Right atrium auricular region (tissue), 2 donors: Measurements from ENCODE around the gene ECSIT. TPM values are rescaled to one million over a fixed set of nuclear protein-coding genes. Genes with fewer than 3 reads are reported as not detected.
"Not testable (repeated sequence)": the region's sequence is repeated elsewhere in the genome, so short reads cannot be mapped to it uniquely, and the experiment has no call there.

ENCODE experiments used
- DNase-seq: peaks from one replicate; pipeline ENCODE4 v3.0.0-alpha.2; 2019; ENCODE audit warnings: low spot score
- H3K27ac ChIP-seq, 2 donors: fragments of 200-600 bp; sonication (generic); 1 replicate in 1 of 2; 2 replicates in 1 of 2; pipeline ENCODE4 v1.5.1; 2016 to 2019
- H3K27me3 ChIP-seq, 2 donors: fragments of 200-600 bp; sonication (generic); one replicate each; pipeline versions ENCODE4 v1.5.1 to v1.6.0; 2017 to 2019
- H3K36me3 ChIP-seq: fragments of 200-600 bp; sonication (generic); one replicate; pipeline ENCODE4 v1.5.1; 2016
- H3K4me1 ChIP-seq, 2 donors: fragments of 200-600 bp; sonication (generic); one replicate each; pipeline versions ENCODE4 v1.5.1 to v1.6.0; 2017 to 2019
- H3K4me3 ChIP-seq, 2 donors: fragments of 200-600 bp; sonication (generic); 1 replicate in 1 of 2; 2 replicates in 1 of 2; pipeline ENCODE4 v1.5.1; 2017 to 2019; ENCODE audit warnings: mild to moderate bottlenecking in 1 of 2, moderate library complexity in 1 of 2
- H3K9me3 ChIP-seq, 2 donors: fragments of 200-600 bp; sonication (generic); one replicate each; pipeline ENCODE4 v1.5.1; 2019
- CTCF ChIP-seq, 2 donors: fragments of 200-600 bp; sonication (generic); IDR thresholded peaks; one replicate each; pipeline ENCODE4 v1.5.1; 2019; ENCODE audit warnings: antibody characterized with exemption in 2 of 2
- total RNA-seq, 2 donors: library from RNA; depleted of rRNA; stranded (reverse); fragments of >200 nt; gene quantifications; one replicate each; pipeline ENCODE4 v1.1.0, GENCODE V29; 2016

The ECSIT gene
- total RNA-seq, 2 donors from 2014 or later: 83.6 to 126 TPM

GRCh38 chr19:11570039-11570462 is 41.1 kb upstream of the ECSIT start:
- no peak for DNase-seq
- no peaks in the 10 kb centered on the region for H3K27me3 ChIP-seq
- H3K9me3 ChIP-seq: no peaks in the 10 kb centered on the region
- no peak for TF ChIP-seq CTCF (IDR thresholded peaks at IDR 0.05)
- no peaks in the 10 kb centered on the region for H3K36me3 ChIP-seq
- H3K27ac ChIP-seq: no peak overlapping the region
- H3K4me1 ChIP-seq: no peaks in the 10 kb centered on the region
- H3K4me3 ChIP-seq: no peak overlapping the region

DNA sequence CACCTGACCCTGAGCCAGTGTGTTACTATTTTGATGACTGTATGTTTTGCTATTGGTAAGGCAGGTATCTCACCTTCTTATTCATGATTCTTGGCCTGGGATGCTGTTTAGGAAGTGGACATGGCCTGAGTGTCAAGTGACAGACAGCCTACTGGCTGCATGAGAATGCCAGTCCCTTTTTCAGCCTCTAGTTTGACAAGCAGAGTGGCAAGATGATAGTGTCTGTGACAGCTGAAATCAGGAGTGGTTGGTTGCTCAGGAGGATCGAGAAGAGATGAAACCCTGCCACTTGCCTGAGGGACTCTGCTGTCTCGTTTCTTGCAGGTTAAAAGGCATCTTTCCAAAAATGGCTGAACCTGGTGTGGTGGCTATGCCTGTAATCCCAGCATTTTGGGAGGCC is 37.2 kb upstream of the ECSIT start:
- DNase-seq: no peak
- Histone ChIP-seq H3K9me3 (no peaks in the 10 kb centered on the region), H3K27me3 (no peaks in the 10 kb centered on the region), H3K4me1 (no peaks in the 10 kb centered on the region), H3K4me3 (no peak overlapping the region), H3K27ac (no peak overlapping the region), H3K36me3 (no peaks in the 10 kb centered on the region)
- no peak for TF ChIP-seq CTCF (IDR thresholded peaks at IDR 0.05)

DNA sequence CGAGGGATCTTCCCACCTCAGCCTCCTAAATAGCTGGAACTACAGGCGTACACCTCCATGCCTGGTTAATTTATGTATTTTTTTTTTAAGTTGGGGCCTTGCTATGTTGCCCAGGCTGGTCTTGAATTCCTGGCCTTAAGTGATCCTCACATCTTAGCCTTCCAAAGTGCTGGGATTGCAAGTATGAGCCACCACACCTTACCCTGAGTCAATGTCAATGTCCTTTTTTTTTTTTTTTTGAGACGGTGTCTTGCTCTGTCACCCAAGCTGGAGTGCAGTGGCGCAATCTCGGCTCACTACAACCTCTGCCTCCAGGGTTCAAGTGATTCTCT is 36.7 kb upstream of the ECSIT start:
- DNase-seq, H3K9me3 ChIP-seq, H3K4me3 ChIP-seq, H3K27ac ChIP-seq, H3K36me3 ChIP-seq, H3K4me1 ChIP-seq, H3K27me3 ChIP-seq: not testable (repeated sequence)

DNA sequence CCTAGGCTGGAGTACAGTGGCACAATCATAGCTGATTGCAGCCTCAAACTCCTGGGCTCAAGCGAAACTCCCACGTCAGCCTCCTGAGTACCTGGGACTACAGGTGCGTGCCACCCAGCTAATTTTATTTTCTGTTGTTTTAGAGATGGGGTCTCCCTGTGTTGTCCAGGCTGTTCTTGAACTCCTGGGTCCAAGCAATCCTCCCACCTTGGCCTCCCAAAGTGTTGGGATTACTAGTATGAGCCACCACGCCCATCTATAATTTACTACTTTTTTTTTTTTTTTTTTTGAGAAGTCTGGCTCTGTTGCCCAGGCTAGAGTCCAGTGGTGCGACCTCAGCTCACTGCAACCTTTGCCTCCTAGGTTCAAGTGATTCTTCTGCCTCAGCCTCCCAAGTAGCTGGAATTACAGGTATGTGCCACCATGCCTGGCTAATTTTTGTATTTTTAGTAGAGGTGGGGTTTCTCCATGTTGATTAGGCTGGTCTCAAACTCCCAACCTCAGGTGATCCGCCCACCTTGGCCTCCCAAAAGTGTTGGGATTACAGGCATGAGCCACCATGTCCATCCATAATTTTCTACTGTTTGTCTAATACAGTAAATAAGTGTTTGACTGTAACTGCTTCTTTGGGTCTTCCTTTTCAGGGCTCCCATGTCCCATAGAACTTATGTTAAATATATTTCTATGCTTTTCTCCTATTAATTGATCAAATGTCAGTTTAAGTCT is 35.3 kb upstream of the ECSIT start:
- not testable (repeated sequence) for DNase-seq, H3K36me3 ChIP-seq, H3K27ac ChIP-seq, H3K27me3 ChIP-seq, H3K4me3 ChIP-seq, H3K9me3 ChIP-seq
- H3K4me1 ChIP-seq: peaks cover 0 to 14% of the 10 kb centered on the region in 2 donors

GRCh38 chr19:11563532-11563931 is 34.6 kb upstream of the ECSIT start:
- DNase-seq: no peak
- no peak for TF ChIP-seq CTCF (IDR thresholded peaks at IDR 0.05)

DNA sequence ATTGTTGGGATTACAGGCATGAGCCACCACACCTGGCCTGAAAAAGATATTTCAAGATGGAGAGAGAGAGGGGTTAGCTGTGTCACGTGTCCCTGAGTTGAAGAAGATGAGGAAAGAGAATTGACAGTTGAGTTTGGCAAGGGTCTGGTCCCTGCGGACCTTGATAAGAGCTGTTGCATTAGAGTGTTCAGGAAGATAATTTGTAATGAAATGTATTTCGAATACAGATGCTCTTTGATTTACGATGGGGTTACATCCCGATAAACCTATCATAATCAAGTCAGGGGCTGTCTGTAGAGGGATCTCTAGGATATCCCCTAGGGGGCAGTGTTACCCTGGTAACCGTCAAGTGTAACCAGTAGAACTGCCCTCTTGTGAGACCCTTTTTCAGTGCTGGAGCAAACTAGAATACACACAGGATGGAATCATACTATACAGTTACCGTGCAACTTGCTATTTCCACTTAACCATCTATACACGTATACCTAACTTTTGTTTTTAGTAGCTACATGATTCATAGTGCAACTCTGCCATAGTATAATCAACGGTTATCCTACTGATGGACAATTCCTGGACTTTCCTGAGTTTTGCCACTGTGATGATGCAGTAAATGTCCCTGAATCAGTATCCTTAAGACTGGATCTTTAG is 31.6 kb upstream of the ECSIT start:
- peak; percentile 31 to 66 for TF ChIP-seq CTCF (IDR thresholded peaks at IDR 0.05)
- H3K36me3 ChIP-seq: no peaks in the 10 kb centered on the region
- no peak for DNase-seq
- H3K9me3 ChIP-seq: no peaks in the 10 kb centered on the region
- no peaks in the 10 kb centered on the region for H3K27me3 ChIP-seq
- H3K4me3 ChIP-seq: no peak overlapping the region
- no peak overlapping the region for H3K27ac ChIP-seq
- peaks cover 0 to 35% of the 10 kb centered on the region in 2 donors for H3K4me1 ChIP-seq

More at GRCh38 chr19:11563532-11563931, 34.6 kb upstream of the ECSIT start:
- H3K27ac ChIP-seq: no peak overlapping the region
- H3K9me3 ChIP-seq: no peaks in the 10 kb centered on the region
- no peak overlapping the region for H3K4me3 ChIP-seq
- H3K36me3 ChIP-seq: no peaks in the 10 kb centered on the region
- H3K4me1 ChIP-seq: peaks cover 0 to 15% of the 10 kb centered on the region in 2 donors
- H3K27me3 ChIP-seq: no peaks in the 10 kb centered on the region
